ENCODE measurements around the gene CPD. TPM values are rescaled to one million over a fixed set of nuclear protein-coding genes. Genes with fewer than 3 reads are reported as not detected.
"Not testable (repeated sequence)": the region's sequence is repeated elsewhere in the genome, so short reads cannot be mapped to it uniquely, and the experiment has no call there.

CPD gene
- total RNA-seq, 1 donor from 2014 or later, result 26.0 TPM

DNA sequence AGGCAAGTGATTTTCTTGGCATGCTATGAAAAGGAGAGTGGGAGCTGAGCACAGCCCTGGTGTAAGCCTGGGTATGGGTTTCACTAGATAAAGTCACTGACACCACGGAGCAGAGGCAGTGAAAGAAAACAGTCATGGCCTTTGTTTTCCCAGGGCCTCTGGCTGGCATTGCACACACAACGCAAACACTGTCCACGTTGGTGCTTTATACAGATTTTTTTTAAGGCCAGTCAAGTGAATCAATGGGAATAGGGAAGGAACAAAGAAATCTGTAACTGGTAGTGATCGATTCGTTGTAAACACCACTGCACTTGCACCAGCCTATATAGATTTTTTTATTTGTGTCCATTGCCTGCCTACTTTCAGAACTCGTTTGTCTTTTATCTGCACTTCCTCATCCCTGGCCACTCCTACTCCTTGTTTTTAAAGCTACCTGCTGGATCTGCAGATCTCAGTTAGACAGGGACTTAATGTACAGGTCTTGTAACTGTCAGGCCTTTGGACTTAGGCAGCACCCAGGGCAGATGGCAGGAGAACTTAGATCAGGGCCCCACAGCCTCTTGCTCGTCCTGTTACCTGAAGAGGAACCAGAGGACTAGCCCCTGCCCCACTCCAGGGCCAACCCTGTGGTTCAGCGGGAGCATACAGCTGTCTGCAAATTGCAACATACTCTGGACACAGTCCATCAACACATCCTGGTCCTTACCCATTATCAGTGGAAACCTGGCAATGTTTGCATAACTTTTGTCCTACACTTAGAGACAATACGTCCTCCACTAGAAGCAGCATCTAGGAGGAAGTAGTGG, 34.2 kb upstream of the CPD start:
- Mint-ChIP-seq H3K9me3 (no peaks in the 10 kb centered on the region), H3K36me3 (ENCODE audit: low read depth) (no peaks in the 10 kb centered on the region), H3K4me1 (ENCODE audit: low read depth) (peaks cover 13% of the 10 kb centered on the region), H3K27ac (no peak overlapping the region), H3K27me3 (ENCODE audit: low read depth) (peaks cover 2% of the 10 kb centered on the region), H3K4me3 (ENCODE audit: low read depth) (no peak overlapping the region)
- intact Hi-C loops (cut with micrococcal nuclease), result no loop called here
- no peak for DNase-seq (ENCODE audit: low spot score)

DNA sequence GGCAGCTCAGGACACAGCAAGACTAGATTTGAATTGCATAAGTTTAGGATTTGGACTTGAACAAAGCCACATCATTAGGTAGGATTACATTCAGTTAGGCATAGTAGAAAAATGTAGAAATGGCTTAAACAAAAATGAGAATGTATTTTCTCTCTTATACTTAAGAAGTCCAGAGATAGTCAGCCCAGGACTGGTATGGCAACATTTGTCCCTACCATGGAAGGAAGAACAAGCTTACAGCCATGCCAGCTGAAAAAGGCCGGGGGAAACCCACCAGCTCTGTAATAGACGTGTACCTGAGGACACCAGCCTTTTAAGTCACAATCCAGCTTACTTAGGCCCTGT, 33.7 kb upstream of the CPD start:
- intact Hi-C loops (cut with micrococcal nuclease), result no loop called here
- no peaks in the 10 kb centered on the region for H3K36me3 Mint-ChIP-seq (ENCODE audit: low read depth)
- H3K9me3 Mint-ChIP-seq, result no peaks in the 10 kb centered on the region
- H3K4me3 Mint-ChIP-seq (ENCODE audit: low read depth), result no peak overlapping the region
- no peak overlapping the region for H3K27ac Mint-ChIP-seq
- no peaks in the 10 kb centered on the region for H3K27me3 Mint-ChIP-seq (ENCODE audit: low read depth)
- peaks cover 10% of the 10 kb centered on the region for H3K4me1 Mint-ChIP-seq (ENCODE audit: low read depth)
- no peak for DNase-seq (ENCODE audit: low spot score)

DNA sequence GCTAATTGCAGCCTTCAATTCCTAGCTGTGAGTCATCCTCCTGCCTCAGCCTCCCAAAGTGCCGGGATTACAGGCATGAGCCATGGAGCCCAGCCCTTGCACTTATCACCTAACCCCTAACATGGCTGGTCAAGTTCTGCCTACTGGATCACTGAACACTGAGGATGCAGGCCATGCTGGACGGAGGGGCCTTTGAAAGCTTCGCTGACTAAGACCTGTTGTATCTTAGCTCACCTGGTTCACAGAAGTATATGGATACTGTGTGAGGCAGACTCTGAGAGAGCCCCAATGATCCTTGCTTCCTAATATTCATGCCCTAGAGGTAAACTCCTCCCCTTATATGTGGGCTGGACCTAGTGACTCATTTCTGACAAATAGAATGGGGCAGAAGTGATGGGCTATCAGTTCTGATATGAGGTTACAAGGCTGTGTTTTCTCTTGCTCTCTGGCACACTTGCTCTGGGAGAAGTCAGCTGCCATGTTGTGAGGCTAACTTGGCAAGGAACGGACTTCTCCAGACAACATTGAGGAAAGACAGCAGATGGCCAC, 33.1 kb upstream of the CPD start:
- Mint-ChIP-seq H3K27me3 (ENCODE audit: low read depth) (no peaks in the 10 kb centered on the region), H3K36me3 (ENCODE audit: low read depth) (no peaks in the 10 kb centered on the region), H3K27ac (no peak overlapping the region), H3K9me3 (no peaks in the 10 kb centered on the region), H3K4me1 (ENCODE audit: low read depth) (peaks cover 7% of the 10 kb centered on the region), H3K4me3 (ENCODE audit: low read depth) (no peak overlapping the region)
- no peak for DNase-seq (ENCODE audit: low spot score)
- intact Hi-C loops (cut with micrococcal nuclease), result no loop called here

DNA sequence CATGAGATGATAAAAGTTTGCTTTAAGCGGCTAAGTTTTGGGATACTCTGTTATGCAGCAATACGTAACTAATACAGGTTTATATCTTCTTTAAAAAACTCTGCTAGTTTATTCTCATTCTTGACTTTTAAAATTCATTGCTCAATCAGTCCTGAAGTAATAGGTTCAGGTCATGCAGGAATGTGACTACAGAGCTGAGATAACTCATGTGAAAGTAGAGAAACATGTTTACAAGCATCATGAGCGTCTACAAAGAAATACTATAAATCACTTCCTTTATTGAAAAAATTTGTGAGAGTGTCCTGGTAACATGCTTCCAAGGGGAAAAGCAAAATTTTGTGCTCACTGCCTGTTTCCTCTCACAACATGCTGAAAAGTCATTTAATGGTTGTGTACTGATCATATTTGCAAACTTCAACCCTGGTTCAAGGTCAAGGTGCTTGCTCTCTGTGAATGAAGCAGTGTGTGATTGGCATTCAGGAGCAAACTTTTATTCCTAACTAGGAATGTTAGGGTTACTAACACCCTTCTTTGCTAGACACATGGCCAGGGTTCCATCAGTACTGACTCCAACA, 32.4 kb upstream of the CPD start:
- no peak for DNase-seq (ENCODE audit: low spot score)
- intact Hi-C loops (cut with micrococcal nuclease), result no loop called here
- Mint-ChIP-seq H3K36me3 (ENCODE audit: low read depth) (no peaks in the 10 kb centered on the region), H3K4me3 (ENCODE audit: low read depth) (no peak overlapping the region), H3K4me1 (ENCODE audit: low read depth) (peaks cover 7% of the 10 kb centered on the region), H3K9me3 (no peaks in the 10 kb centered on the region), H3K27ac (no peak overlapping the region), H3K27me3 (ENCODE audit: low read depth) (no peaks in the 10 kb centered on the region)

DNA sequence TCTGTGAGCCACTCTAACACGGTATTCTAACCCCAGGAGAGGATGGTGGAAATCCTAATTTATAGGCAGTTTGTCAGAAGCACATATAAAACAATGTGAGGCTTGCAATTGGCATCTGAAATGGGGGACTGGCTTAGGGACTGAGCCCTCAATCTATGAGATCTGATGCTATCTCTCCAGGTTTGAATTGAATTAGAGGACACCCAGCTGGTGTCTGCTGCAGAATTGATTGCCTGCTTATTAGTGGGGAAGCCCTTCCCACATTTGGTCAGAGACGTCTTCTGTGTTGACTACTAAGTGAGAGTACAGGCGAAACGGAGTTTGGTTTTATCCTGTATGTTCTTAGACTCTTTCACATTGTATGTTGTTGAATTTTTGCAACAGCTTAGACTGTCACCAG, 31.2 kb upstream of the CPD start:
- Mint-ChIP-seq H3K36me3 (ENCODE audit: low read depth) (no peaks in the 10 kb centered on the region), H3K9me3 (no peaks in the 10 kb centered on the region), H3K4me3 (ENCODE audit: low read depth) (no peak overlapping the region), H3K4me1 (ENCODE audit: low read depth) (peaks cover 10% of the 10 kb centered on the region), H3K27ac (no peak overlapping the region), H3K27me3 (ENCODE audit: low read depth) (no peaks in the 10 kb centered on the region)
- DNase-seq (ENCODE audit: low spot score), result no peak
- intact Hi-C loops (cut with micrococcal nuclease), result no loop called here

DNA sequence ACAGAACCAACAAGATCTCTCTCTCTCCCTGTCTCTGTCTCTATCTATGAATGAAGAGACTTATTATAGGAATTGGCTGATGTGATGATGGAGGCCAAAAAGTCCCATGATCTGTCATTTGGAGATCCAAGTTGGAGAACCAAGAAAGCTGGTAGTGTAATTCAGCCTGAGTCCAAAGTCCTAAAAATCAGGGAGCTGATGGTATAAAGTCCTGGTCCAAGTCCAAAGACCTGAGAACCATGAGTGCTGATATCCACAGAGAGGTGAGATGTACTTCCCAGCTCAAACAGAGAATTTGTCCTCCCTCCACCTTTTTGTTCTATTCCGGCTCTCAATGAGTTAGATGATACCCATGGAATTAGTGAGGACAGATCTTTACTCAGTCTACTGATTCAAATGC, 29.5 kb upstream of the CPD start:
- no peaks in the 10 kb centered on the region for H3K36me3 Mint-ChIP-seq (ENCODE audit: low read depth)
- H3K4me1 Mint-ChIP-seq (ENCODE audit: low read depth), result peaks cover 10% of the 10 kb centered on the region
- no peak overlapping the region for H3K27ac Mint-ChIP-seq
- intact Hi-C loops (cut with micrococcal nuclease), result no loop called here
- no peaks in the 10 kb centered on the region for H3K9me3 Mint-ChIP-seq
- no peak for DNase-seq (ENCODE audit: low spot score)
- no peaks in the 10 kb centered on the region for H3K27me3 Mint-ChIP-seq (ENCODE audit: low read depth)
- H3K4me3 Mint-ChIP-seq (ENCODE audit: low read depth), result no peak overlapping the region

DNA sequence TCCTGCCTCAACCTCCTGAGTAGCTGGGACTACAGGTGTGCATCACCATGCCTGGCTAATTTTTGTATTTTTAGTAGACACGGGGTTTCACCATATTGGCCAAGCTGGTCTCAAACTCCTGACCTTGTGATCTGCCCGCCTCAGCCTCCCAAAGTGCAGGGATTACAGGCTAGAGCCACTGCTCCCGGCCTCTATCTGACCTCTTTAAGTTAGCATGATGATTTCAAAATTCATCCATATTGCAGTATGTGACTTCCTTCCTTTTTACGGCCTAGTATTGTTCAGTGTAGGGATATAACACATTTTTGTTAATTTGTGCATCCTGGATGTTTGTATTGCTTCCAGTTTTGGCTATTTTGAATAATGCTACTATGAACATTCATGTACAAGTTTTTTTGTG, 27.5 kb upstream of the CPD start:
- H3K36me3 Mint-ChIP-seq (ENCODE audit: low read depth); H3K9me3 Mint-ChIP-seq; H3K4me3 Mint-ChIP-seq (ENCODE audit: low read depth); H3K27me3 Mint-ChIP-seq (ENCODE audit: low read depth); H3K27ac Mint-ChIP-seq; intact Hi-C loops (cut with micrococcal nuclease); DNase-seq (ENCODE audit: low spot score): not testable (repeated sequence)
- peaks cover 15% of the 10 kb centered on the region for H3K4me1 Mint-ChIP-seq (ENCODE audit: low read depth)

DNA sequence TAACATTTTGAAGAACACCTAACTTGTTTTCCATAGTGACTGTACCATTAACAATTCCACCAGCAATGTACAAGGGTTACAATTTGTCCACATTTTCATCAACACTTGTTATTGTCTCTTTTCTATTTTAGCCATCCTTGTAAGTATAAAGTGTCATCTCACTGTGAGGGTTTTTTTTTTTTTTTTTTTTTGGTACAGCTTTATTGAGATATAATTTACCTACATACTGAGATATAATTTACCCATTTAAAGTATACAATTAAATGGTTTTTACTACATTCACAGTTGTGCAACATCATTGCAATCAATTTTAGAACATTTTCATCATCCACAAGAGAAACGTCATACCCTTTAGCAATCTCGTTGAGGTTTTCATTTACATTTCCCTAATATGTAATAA, 27.0 kb upstream of the CPD start:
- H3K27me3 Mint-ChIP-seq (ENCODE audit: low read depth), result no peaks in the 10 kb centered on the region
- no peak for DNase-seq (ENCODE audit: low spot score)
- no peaks in the 10 kb centered on the region for H3K36me3 Mint-ChIP-seq (ENCODE audit: low read depth)
- intact Hi-C loops (cut with micrococcal nuclease), result no loop called here
- no peak overlapping the region for H3K4me3 Mint-ChIP-seq (ENCODE audit: low read depth)
- peaks cover 15% of the 10 kb centered on the region for H3K4me1 Mint-ChIP-seq (ENCODE audit: low read depth)
- no peak overlapping the region for H3K27ac Mint-ChIP-seq
- H3K9me3 Mint-ChIP-seq, result no peaks in the 10 kb centered on the region

DNA sequence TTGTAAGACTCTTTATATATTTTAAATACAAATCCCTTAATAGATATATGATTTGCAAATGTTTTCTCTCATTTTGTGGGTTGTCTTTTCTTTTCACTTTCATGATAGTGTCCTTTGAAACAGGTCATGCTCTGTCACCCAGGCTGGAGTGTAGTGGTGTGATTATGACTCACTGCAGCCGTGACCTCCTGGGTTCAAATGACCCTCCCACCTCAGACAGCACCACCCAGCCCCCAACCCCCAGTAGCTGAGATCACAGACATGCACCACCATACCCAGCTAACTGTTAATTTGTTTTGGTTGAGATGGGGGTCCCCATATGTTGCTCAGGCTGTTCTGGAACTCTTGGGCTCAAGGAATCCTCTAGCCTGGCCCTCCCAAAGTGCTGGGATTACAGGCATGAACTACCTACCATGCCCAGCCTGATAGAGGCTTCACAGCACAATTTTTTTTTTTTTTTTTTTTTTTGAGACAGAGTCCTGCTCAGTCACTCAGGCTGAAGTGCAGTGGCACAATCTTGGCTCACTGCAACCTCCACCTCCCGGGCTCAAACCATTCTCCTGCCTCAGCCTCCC, 26.4 kb upstream of the CPD start:
- H3K4me1 Mint-ChIP-seq (ENCODE audit: low read depth), result peaks cover 15% of the 10 kb centered on the region
- no peaks in the 10 kb centered on the region for H3K27me3 Mint-ChIP-seq (ENCODE audit: low read depth)
- no peaks in the 10 kb centered on the region for H3K9me3 Mint-ChIP-seq
- no peak overlapping the region for H3K27ac Mint-ChIP-seq
- no peaks in the 10 kb centered on the region for H3K36me3 Mint-ChIP-seq (ENCODE audit: low read depth)
- intact Hi-C loops (cut with micrococcal nuclease), result no loop called here
- H3K4me3 Mint-ChIP-seq (ENCODE audit: low read depth), result no peak overlapping the region
- no peak for DNase-seq (ENCODE audit: low spot score)

DNA sequence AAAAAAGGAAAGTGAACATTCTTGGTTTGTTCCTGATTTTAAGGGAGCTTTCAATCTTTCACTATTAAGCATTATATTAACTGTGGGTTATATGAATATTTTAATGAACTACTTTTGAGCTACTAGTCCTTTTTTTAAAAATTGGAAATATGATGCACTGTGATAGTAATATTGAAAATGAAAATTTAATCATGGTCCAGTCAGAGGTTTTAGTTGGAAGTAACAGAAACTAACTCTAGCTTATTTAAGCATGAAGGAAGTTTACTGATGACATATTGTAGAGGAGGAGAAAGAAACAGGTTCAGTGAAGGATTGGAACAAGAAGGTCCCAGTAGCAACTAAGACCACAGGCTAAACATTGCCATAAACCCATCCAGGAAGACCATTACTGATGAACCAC, 24.0 kb upstream of the CPD start:
- Mint-ChIP-seq H3K36me3 (ENCODE audit: low read depth) (no peaks in the 10 kb centered on the region), H3K27ac (no peak overlapping the region), H3K27me3 (ENCODE audit: low read depth) (no peaks in the 10 kb centered on the region), H3K4me3 (ENCODE audit: low read depth) (no peak overlapping the region), H3K9me3 (peaks cover 1% of the 10 kb centered on the region), H3K4me1 (ENCODE audit: low read depth) (peaks cover 15% of the 10 kb centered on the region)
- intact Hi-C loops (cut with micrococcal nuclease), result no loop called here
- DNase-seq (ENCODE audit: low spot score), result no peak

DNA sequence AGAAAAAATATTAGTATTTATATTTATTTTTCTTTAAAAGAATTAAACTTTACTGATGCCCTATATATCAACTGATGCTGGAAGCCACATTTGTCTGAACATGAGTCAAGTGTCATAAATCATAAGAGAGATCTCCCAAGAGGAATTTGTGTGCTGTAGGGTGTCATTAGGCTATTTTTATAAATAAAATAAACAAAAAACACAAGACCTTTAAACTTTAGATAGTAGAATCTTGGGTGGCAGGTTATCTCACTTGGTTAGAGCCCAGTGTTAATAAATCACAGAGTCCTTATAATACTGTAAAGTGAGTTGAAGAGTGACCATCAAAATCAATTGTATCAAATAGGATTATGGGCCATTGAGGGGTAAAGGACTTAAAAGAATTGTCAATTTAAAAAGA, 21.3 kb upstream of the CPD start:
- H3K27ac Mint-ChIP-seq, result no peak overlapping the region
- intact Hi-C loops (cut with micrococcal nuclease), result no loop called here
- no peak for DNase-seq (ENCODE audit: low spot score)
- H3K36me3 Mint-ChIP-seq (ENCODE audit: low read depth), result peaks cover 9% of the 10 kb centered on the region
- no peaks in the 10 kb centered on the region for H3K27me3 Mint-ChIP-seq (ENCODE audit: low read depth)
- H3K4me1 Mint-ChIP-seq (ENCODE audit: low read depth), result peaks cover 14% of the 10 kb centered on the region
- peaks cover 19% of the 10 kb centered on the region for H3K9me3 Mint-ChIP-seq
- no peak overlapping the region for H3K4me3 Mint-ChIP-seq (ENCODE audit: low read depth)

DNA sequence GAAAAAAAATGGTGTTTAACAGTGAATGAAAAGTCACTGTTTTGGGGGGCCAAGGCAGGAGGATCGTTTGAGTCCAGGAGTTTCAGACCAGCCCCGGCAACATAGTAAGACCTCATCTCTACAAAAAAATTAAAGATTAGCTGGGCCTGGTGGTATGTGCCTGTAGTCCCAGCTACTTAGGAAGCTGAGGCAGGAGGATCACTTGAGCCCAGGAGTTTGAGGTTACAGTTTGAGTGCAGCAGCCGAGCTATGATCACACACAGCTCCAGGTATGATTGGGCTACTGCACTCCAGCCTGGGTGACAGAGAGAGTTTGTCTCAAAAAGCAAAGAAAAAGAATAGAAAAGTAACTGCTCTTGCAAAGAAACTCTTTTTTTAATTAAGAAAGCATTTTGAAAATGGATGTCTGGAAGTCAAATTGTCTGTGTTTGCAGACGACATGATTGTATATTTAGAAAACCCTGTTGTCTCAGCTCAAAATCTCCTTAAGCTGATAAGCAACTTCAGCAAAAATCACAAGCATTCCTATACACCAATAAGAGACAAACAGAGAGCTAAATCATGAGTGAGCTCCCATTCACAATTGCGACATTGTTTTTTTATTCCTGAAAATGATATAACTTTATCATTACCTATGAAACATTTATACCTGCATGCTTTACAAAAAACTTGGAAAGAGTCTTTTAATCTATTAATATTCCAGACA, 20.5 kb upstream of the CPD start:
- Mint-ChIP-seq H3K4me1 (ENCODE audit: low read depth) (peaks cover 18% of the 10 kb centered on the region), H3K4me3 (ENCODE audit: low read depth) (no peak overlapping the region), H3K27ac (no peak overlapping the region), H3K9me3 (peaks cover 21% of the 10 kb centered on the region), H3K36me3 (ENCODE audit: low read depth) (peaks cover 9% of the 10 kb centered on the region), H3K27me3 (ENCODE audit: low read depth) (no peaks in the 10 kb centered on the region)
- DNase-seq (ENCODE audit: low spot score), result no peak
- intact Hi-C loops (cut with micrococcal nuclease), result no loop called here

All from activated T-helper 2 cell treated with anti-CD3 and anti-CD28 coated beads, Interferon-gamma antibody, Interleukin-2, Interleukin-4, amounts not matched to agents 10 μg/mL and 5 μg/mL and 100 μg/mL, durations not matched to agents 14 hours and 24 hours and 36 hours (primary cell).